RWPE2 (cell line): Measurements from ENCODE around the gene TXNL4A.

Experiments
- ATAC-seq: fragments of 200-7000 bp; cut with Tn5 transposase; 3 replicates; pipeline ENCODE4 v1.9.1; 2021; ENCODE audit warnings: low read depth
- DNase-seq: peaks from one replicate; pipeline ENCODE4 v3.0.0-alpha.2; 2020; ENCODE audit warnings: low spot score
- H3K27ac ChIP-seq: fragments of 450-650 bp; 2 replicates; pipeline ENCODE4 v1.5.1; 2017; ENCODE audit warnings: mild to moderate bottlenecking; ENCODE audit not compliant: poor library complexity, severe bottlenecking
- H3K27me3 ChIP-seq: fragments of 250-450 bp; sonication (Bioruptor Pico); 2 replicates; pipeline ENCODE4 v1.5.1; 2021; ENCODE audit warnings: mild to moderate bottlenecking, moderate library complexity; ENCODE audit not compliant: insufficient read depth, poor library complexity, severe bottlenecking
- H3K36me3 ChIP-seq: fragments of 250-450 bp; sonication (Bioruptor Pico); 2 replicates; pipeline ENCODE4 v1.5.1; 2020; ENCODE audit warnings: low read depth, mild to moderate bottlenecking, moderate library complexity
- H3K4me1 ChIP-seq: fragments of 250-450 bp; sonication (Bioruptor Pico); 2 replicates; pipeline ENCODE4 v1.5.1; 2021; ENCODE audit warnings: mild to moderate bottlenecking, moderate library complexity; ENCODE audit not compliant: insufficient read depth, poor library complexity, severe bottlenecking
- H3K4me3 ChIP-seq: fragments of 250-450 bp; sonication (Bioruptor Pico); 2 replicates; pipeline ENCODE4 v1.5.1; 2021; ENCODE audit warnings: mild to moderate bottlenecking, moderate library complexity; ENCODE audit not compliant: severe bottlenecking
- H3K9me3 ChIP-seq: fragments of 250-450 bp; sonication (Bioruptor Pico); 2 replicates; pipeline ENCODE4 v1.5.1; 2021; ENCODE audit warnings: mild to moderate bottlenecking, moderate library complexity; ENCODE audit not compliant: severe bottlenecking
- TF ChIP-seq, protein P1 (sequence below): fragments of 450-650 bp; IDR thresholded peaks from one replicate; pipeline ENCODE4 v1.5.1; 2017; ENCODE audit warnings: mild to moderate bottlenecking, moderate library complexity; ENCODE audit not compliant: poor library complexity, severe bottlenecking

Gene TXNL4A

GRCh38 chr18:79947054-79947755 is 41.2 kb downstream of the TXNL4A start:
- no peaks in the 10 kb centered on the region for H3K27me3 ChIP-seq
- peaks cover 5% of the 10 kb centered on the region for H3K4me1 ChIP-seq
- H3K4me3 ChIP-seq: no peak overlapping the region
- no peak overlapping the region for H3K27ac ChIP-seq
- no peaks in the 10 kb centered on the region for H3K9me3 ChIP-seq
- DNase-seq (no peak), ATAC-seq (peak; percentile 31; the same call in 2 of the 3 replicates)
- TF ChIP-seq, protein P1, sequence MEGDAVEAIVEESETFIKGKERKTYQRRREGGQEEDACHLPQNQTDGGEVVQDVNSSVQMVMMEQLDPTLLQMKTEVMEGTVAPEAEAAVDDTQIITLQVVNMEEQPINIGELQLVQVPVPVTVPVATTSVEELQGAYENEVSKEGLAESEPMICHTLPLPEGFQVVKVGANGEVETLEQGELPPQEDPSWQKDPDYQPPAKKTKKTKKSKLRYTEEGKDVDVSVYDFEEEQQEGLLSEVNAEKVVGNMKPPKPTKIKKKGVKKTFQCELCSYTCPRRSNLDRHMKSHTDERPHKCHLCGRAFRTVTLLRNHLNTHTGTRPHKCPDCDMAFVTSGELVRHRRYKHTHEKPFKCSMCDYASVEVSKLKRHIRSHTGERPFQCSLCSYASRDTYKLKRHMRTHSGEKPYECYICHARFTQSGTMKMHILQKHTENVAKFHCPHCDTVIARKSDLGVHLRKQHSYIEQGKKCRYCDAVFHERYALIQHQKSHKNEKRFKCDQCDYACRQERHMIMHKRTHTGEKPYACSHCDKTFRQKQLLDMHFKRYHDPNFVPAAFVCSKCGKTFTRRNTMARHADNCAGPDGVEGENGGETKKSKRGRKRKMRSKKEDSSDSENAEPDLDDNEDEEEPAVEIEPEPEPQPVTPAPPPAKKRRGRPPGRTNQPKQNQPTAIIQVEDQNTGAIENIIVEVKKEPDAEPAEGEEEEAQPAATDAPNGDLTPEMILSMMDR: no peak
- peaks cover 29% of the 10 kb centered on the region for H3K36me3 ChIP-seq

DNA sequence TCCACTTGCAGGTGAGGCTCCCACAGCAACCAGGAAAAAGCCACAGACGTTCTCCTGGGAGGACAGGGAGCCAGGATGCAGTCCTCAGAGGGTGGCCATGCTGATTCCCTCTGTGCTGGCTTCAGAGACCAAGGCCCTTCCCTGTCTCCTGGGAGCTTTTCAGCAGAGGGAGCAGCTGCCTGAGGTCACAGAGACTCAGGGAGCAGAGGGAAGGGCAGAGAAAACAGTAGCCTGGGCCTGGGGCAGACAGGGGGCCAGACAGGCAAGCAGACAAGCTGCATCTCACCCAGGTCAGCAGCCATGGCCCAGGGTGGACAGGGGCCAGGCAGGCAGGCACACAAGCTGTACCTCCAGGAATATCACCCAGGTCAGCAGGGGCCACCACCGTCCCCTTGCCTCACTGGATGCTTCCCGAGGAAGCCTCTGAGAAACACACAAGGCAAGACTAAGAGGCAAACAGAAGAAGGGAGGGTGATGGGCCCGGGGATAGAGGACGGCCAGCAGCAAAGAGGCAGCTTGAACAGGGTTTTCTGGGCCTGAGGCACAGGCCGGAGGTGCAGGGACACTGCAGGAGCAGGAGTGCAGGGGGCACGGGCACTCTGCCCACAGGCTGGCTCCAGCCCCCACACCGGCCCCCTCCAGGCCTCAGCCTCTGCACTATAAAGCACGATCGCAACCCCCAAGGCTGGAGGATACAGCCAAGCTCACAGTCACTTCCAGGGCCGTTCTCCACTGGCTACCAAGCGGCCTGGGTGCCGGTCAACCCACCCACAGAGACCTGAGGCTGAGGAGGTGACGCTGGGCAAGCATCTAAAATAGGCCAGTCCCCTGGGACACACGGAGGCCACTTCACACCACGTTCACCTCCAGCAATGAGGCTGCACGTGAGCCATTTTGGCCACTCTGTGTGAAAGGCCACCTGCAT is 43.0 kb downstream of the TXNL4A start:
- H3K4me3 ChIP-seq: no peak overlapping the region
- no peak for ATAC-seq
- peaks cover 34% of the 10 kb centered on the region for H3K36me3 ChIP-seq
- peaks cover 5% of the 10 kb centered on the region for H3K4me1 ChIP-seq
- no peak for DNase-seq
- TF ChIP-seq, protein P1: no peak
- no peak overlapping the region for H3K27ac ChIP-seq
- no peaks in the 10 kb centered on the region for H3K9me3 ChIP-seq
- no peaks in the 10 kb centered on the region for H3K27me3 ChIP-seq

DNA sequence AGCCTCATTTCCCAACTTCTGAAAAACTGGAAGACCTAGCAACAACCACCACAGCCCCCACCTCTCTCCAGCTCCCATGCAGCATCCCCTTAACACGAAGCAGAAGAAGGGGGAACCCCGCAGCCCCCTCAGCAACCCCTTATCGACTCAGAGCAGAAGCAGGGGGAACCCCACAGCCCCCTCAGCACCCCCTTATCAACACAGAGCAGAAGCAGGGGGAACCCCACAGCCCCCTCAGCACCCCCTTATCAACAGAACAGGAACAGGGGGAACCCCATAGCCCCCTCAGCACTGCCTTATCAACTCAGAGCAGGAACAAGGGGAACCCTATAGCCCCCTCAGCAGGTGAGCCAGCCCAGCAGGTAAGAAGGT is 43.6 kb downstream of the TXNL4A start:
- peaks cover 33% of the 10 kb centered on the region for H3K36me3 ChIP-seq
- TF ChIP-seq, protein P1: no peak

GRCh38 chr18:79944126-79944731 is 44.1 kb downstream of the TXNL4A start:
- H3K4me1 ChIP-seq: no peaks in the 10 kb centered on the region
- DNase-seq: no peak

More for the DNA sequence above, 43.6 kb downstream of the TXNL4A start:
- H3K9me3 ChIP-seq: no peaks in the 10 kb centered on the region
- no peaks in the 10 kb centered on the region for H3K27me3 ChIP-seq
- H3K4me1 ChIP-seq: peaks cover under 1% of the 10 kb centered on the region
- no peak overlapping the region for H3K27ac ChIP-seq
- DNase-seq (no peak), ATAC-seq (no peak)
- H3K4me3 ChIP-seq: no peak overlapping the region

More at GRCh38 chr18:79944126-79944731, 44.1 kb downstream of the TXNL4A start:
- H3K9me3 ChIP-seq: no peaks in the 10 kb centered on the region
- H3K36me3 ChIP-seq: peaks cover 34% of the 10 kb centered on the region
- no peaks in the 10 kb centered on the region for H3K27me3 ChIP-seq
- H3K27ac ChIP-seq: no peak overlapping the region
- TF ChIP-seq, protein P1: no peak
- ATAC-seq: no peak; the same call in 2 of the 3 replicates
- H3K4me3 ChIP-seq: no peak overlapping the region
